Upper lobe of left lung (tissue), 4 donors: Measurements from ENCODE around the gene RAB20.

Source experiments
- CTCF ChIP-seq, 6 experiments: fragments of 450-650 bp in 4 of 6; fragments of 200-600 bp in 2 of 6; sonication (generic) in 2 of 6; IDR thresholded peaks; one replicate each; pipeline ENCODE4 v1.5.1; 2016 to 2019; ENCODE audit warnings: antibody characterized with exemption in 6 of 6
- EP300 ChIP-seq, 4 donors: sonication (generic); formaldehyde crosslinking; IDR thresholded peaks; one replicate each; pipeline ENCODE4 v1.5.1; 2017; ENCODE audit warnings: antibody characterized with exemption in 4 of 4, control low read depth in 2 of 4
- POLR2A ChIP-seq, 4 donors: fragments of 450-650 bp; IDR thresholded peaks; one replicate each; pipeline ENCODE4 v1.5.1; 2016 to 2017; ENCODE audit warnings: antibody characterized with exemption in 4 of 4, mild to moderate bottlenecking in 2 of 4
- POLR2AphosphoS5 ChIP-seq, 2 donors: sonication (generic); formaldehyde crosslinking; IDR thresholded peaks; one replicate each; pipeline ENCODE4 v1.5.1; 2017; ENCODE audit warnings: antibody characterized with exemption in 2 of 2

GRCh38 chr13:110605132-110605531, 43.6 kb upstream of the RAB20 start:
- no peak for TF ChIP-seq CTCF (IDR thresholded peaks at IDR 0.05)
- no peak for TF ChIP-seq POLR2AphosphoS5 (IDR thresholded peaks at IDR 0.05)
- no peak for TF ChIP-seq POLR2A (IDR thresholded peaks at IDR 0.05)
- no peak for TF ChIP-seq EP300 (IDR thresholded peaks at IDR 0.05)
